Esophagus muscularis mucosa (tissue), 4 donors: Measurements from ENCODE around the gene TNNC2.

Experiments
- EP300 ChIP-seq: sonication (generic); formaldehyde crosslinking; IDR thresholded peaks from one replicate; pipeline ENCODE4 v1.6.1; 2017; ENCODE audit warnings: antibody characterized with exemption
- POLR2A ChIP-seq: fragments of 450-650 bp; IDR thresholded peaks from one replicate; pipeline ENCODE4 v1.6.1; 2017; ENCODE audit warnings: antibody characterized with exemption, moderate library complexity, mild to moderate bottlenecking, low read depth
- POLR2AphosphoS5 ChIP-seq, 2 donors: sonication (generic); formaldehyde crosslinking; IDR thresholded peaks; one replicate each; pipeline ENCODE4 v1.6.1; 2017; ENCODE audit warnings: antibody characterized with exemption in 2 of 2
- TF ChIP-seq, protein P1 (sequence below), 3 experiments: fragments of 200-600 bp in 2 of 3; fragments of 450-650 bp in 1 of 3; sonication (generic) in 2 of 3; IDR thresholded peaks; one replicate each; pipeline ENCODE4 v1.5.1; 2017 to 2019; ENCODE audit warnings: antibody characterized with exemption in 3 of 3, mild to moderate bottlenecking in 2 of 3, moderate library complexity in 1 of 3

DNA sequence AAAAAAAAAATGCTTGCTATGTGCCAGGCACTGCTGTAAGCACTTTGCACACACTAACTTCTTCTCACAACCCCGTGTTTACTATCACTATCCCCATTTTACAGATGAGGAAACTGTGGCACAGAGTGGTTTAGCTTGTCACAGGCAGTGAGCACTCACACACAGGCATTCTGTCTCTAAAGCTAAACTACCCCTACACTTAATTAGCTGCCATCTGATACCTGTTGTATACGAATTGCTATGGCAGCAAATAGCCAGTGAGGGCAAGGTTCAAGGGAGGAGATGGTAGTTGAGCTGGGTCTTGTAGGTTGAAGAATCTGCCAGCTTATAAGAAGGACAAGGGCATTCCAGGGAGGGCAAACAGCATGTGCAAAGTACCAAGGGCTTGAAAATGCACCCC is 5.2 kb downstream of the TNNC2 start:
- TF ChIP-seq, protein P1, sequence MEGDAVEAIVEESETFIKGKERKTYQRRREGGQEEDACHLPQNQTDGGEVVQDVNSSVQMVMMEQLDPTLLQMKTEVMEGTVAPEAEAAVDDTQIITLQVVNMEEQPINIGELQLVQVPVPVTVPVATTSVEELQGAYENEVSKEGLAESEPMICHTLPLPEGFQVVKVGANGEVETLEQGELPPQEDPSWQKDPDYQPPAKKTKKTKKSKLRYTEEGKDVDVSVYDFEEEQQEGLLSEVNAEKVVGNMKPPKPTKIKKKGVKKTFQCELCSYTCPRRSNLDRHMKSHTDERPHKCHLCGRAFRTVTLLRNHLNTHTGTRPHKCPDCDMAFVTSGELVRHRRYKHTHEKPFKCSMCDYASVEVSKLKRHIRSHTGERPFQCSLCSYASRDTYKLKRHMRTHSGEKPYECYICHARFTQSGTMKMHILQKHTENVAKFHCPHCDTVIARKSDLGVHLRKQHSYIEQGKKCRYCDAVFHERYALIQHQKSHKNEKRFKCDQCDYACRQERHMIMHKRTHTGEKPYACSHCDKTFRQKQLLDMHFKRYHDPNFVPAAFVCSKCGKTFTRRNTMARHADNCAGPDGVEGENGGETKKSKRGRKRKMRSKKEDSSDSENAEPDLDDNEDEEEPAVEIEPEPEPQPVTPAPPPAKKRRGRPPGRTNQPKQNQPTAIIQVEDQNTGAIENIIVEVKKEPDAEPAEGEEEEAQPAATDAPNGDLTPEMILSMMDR (IDR thresholded peaks at IDR 0.05), result no peak
- TF ChIP-seq POLR2A (no peak), POLR2AphosphoS5 (IDR thresholded peaks at IDR 0.05) (no peak), EP300 (no peak)
